HG02840 (cell line): Measurements from ENCODE around the gene SPEM3.

ENCODE experiments used
- ATAC-seq: cut with Tn5 transposase; IDR thresholded peaks from one replicate; pipeline ENCODE4 v1.9.1; 2021; ENCODE audit warnings: mild to moderate bottlenecking, moderate library complexity, moderate number of reproducible peaks; ENCODE audit not compliant: unreplicated experiment, low FRiP score

SPEM3 gene

DNA sequence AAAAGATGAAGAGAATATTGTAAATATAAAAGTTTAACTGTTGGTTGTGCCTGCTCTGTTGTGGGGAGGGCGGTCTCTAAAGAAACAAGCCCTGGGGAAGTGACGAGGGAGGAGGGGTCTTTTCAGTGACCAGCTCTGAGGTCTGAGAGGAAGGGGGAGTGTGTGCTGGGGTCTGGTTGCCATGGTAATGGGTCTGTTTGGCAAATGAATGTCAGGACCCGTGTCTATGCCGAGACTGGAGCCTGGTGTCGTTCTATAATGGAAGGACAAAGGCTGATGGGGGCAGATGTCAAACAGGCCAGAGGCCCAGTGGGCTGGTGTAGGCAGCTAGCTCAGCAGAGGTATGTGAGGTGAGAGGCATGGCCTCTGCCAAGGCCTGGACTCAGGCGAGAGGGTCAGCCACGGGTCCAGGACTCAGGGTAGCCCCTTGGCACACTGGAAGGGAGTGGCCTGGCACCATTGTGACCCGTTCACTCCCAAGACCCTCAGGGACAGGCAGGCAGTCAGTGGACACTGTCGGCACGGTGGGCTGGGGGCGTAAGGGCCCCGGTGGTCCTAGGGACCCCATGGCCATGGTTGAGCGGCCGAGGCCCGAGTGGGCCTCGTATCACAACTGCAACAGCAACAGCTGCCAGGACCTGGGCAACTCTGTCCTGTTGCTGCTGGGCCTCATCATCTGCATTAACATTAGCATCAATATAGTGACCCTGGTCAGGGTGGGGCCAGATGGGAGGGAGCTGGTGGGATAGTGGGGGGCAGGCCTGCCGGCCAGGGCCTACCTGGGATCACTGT lies 8.6 kb upstream of the SPEM3 start, which contains the start of gene SPEM1:
Gene SPEM1, plus strand, starts transcription at position 506 of the 792 bp plus-strand sequence. Its CDS starts 61 bp downstream, at position 567.
- no peak for ATAC-seq

DNA sequence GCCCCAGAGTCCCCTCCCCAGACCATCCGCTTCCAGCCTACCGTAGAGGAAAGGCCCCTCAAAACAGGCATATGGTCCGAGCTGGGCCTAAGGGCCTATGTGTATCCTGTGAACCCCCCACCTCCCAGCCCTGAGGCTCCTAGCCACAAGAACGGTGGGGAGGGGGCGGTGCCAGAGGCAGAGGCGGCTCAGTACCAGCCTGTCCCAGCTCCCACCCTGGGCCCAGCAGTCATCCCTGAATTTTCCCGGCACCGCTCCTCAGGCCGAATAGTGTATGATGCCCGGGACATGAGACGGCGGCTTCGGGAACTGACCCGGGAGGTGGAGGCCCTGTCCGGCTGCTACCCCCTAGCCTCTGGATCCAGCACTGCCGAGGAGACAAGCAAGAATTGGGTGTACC lies 7.5 kb upstream of the SPEM3 start:
- ATAC-seq, result no peak

DNA sequence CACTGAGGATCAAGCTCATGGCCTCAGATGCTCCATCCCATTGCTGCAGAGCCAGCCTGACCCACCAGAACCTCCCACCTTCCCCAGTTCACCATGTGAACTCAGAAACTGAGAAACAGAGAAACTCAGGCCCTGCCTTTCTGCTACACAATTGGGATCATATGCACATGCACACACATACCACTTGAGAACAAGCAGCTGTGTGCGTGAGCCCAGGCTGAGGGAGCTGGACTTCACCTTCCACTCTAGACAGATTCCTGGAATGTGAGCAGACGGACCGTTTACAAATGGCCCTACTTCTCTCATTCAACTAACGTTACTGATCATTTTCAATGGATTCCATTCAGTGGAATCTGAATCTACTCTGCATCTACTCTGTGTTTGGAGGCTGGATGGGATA lies 5.0 kb upstream of the SPEM3 start:
- ATAC-seq, result no peak

DNA sequence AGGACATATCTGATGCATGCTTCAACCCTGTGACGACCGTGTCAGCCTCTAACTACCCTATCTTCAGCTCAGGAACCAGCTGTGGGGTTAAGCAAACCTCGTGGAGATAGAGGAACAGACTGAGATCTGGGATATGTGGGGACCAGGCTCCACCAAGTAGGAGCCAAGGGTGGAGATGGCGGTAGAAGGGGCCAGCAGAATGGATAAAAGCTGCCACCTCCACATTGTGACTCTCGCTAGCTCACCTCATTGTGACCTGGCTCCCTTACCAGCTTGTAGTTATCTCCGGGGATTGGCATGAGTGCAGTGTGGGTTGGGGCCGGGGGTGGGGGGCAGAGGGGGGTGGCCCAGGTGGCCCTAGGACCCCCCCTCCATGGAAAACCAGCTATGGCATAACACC lies 3.3 kb upstream of the SPEM3 start, which contains the start of gene SPEM2:
Gene SPEM2, plus strand, starts transcription at position 301 of the 400 bp plus-strand sequence. Its CDS starts 73 bp downstream, at position 374.
- ATAC-seq, result no peak

DNA sequence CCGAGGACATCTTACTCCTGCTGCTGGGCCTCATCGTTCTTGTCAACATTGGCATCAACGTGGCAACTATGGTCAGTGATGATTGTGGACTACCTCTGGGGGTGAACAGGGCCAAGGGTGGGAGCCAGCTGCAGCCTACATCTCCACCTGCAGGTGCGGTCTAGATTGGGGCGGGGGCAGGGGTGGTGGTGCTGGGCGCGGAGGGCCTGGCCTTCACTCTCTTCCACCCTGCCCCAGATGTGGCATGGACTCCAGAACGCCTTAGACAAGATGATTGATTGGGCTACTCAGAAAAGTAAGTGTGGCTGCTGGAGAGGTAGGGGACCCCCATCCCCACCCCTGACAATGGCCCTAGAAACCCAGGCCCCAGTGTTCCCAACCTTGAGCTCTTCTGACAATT lies 2.9 kb upstream of the SPEM3 start:
- ATAC-seq, result no peak

DNA sequence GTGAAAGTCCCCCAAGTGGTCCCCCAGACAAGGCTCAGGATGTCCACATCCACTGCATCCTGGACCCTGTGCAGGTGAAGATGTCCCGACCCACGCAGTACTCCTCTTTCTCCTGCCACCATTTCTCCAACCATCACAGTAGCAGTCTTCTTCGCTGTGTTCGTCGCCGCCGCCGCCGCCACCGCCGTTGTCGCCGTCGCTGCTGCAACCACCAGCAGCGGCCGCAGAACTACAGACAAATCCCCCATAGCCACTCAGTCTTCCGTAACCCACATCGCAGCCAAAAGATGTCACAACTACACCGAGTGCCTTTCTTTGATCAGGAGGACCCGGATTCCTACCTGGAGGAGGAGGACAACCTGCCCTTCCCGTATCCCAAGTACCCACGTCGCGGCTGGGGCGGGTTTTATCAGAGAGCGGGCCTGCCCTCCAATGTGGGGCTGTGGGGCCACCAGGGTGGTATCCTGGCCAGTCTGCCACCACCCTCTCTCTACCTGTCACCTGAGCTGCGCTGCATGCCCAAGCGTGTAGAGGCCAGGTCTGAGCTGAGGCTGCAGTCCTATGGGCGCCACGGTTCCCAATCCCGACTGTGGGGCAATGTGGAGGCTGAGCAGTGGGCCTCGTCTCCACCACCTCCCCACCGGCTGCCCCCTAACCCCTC lies 2.3 kb upstream of the SPEM3 start:
- no peak for ATAC-seq

DNA sequence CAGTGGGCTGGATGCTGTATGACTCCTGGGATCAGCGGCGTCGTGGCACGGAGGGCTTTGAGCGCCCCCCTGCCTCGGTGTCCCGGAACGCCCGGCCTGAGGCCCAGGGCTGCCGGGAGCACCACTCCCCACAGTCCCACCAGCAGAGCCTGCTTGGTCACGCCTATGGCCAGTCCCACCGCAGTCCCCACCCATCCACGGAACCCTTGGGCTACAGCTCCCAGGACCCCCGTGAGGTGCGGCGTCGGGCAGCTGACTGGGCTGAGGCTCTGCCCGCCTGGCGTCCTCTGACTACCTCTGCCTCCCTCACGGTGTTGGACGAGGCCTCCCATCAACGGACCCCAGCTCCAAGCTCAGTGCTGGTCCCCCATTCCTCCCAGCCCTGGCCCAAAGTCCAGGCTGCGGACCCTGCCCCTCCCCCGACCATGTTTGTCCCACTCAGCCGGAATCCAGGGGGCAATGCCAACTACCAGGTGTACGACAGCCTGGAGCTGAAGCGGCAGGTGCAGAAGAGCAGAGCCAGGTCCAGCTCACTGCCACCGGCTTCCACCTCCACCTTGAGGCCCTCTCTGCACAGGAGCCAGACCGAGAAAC lies 1.7 kb upstream of the SPEM3 start:
- no peak for ATAC-seq

DNA sequence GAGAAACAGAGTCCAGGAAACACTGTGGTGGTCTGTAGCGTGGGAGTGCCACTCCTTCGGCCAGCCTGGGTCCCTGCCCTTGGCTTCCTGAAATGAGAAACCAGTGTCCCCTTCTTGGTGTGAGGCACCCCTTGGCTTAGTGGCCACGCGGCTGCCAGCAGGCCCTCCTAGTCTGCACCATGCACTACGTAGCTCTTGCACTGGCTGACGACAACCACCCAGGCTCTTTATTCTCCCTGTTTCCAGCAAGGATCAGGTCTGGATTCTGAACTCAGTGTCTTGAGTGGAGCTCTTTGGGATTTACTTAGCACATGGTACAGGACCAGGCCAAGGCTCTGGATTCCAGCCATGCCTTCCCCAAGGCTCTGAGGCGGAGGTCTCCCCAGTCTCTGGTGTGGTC lies 1.1 kb upstream of the SPEM3 start:
- ATAC-seq, result no peak

DNA sequence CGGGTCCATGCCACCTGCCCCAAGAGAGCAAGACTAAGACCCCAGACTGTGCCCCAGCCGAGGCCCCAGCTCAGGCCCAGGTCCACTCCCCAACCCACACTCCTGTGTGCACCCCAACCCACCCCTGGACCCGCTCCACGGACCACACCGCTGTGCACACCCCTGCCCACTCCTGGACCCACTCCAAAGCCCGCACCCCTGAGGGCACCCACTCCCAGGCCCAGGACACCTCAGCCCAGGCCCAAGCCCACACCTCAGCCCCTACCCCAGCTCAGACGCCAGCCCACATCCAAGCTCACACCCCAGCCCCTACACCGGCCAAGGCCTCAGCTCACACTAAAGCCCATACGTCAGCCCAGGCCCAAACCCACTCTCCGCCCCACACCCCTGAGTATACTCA lies 1.1 kb downstream of the SPEM3 start:
- ATAC-seq, result no peak

DNA sequence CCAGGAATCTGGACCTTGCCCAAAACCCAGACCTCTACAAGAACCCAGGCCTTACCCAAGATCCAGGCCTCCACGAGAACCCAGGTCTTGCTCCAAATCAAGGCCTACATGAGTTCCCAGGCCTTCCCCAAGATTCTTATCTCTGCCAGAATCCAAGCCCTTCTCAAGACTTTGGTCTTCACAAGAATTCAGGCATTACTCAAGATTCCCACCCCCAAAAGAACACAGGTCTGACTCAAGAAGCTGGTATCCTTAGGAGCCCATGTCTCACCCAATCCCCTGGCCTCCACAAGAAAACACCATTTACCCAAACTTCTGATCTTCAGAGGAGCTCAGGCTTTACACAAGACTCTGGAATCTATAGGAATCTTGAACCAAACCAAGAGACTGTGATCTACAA lies 2.6 kb downstream of the SPEM3 start:
- no peak for ATAC-seq

DNA sequence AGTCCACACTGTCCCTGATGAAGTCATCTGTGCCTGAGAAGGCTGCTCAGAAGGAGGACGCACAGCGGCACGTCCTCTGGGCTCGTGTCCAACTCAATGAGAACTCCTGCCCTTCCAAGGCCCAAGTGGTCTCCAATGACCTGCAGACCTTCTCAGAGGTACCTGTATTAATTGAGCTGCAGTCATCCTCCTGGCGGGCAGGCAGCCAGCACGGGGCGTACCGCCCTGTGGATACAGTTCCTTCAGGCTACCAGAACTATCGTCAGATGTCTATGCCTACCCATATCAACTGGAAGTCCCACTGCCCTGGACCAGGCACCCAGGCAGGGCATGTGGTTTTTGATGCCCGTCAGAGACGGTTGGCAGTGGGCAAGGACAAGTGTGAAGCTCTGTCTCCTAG lies 3.6 kb downstream of the SPEM3 start:
- no peak for ATAC-seq

DNA sequence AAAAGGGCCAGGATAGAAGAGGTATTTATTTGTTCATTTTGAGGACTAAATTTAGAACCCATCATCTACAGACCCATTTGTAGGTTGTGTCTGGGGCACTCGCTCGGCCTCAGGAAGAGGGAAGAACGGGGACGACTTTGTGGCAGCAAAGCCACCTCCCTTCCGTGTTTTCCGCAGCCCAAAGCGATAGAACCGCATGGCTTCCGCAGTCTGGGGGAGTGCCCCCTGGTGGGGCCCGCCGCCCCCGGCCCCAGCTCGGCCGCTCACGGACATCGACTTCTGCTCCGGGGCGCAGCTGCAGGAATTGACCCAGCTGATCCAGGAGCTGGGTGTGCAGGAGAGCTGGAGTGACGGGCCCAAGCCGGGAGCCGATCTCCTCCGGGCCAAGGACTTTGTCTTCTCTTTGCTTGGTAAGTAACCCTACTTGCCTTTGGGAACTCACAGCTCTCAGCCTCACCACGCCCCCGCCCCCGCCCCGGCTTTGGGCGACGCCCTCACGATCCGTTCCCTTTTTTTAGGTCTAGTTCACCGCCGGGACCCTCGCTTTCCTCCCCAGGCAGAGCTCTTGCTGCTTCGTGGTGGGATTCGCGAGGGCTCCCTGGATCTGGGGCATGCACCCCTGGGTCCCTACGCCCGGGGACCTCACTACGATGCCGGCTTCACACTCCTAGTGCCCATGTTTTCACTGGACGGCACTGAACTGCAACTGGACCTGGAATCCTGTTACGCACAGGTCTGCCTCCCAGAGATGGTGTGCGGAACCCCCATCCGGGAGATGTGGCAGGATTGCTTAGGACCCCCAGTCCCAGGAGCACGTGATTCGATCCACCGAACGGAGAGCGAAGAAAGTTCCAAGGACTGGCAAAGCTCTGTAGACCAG lies 7.3 kb downstream of the SPEM3 start:
- ATAC-seq, result peak; percentile 16

DNA sequence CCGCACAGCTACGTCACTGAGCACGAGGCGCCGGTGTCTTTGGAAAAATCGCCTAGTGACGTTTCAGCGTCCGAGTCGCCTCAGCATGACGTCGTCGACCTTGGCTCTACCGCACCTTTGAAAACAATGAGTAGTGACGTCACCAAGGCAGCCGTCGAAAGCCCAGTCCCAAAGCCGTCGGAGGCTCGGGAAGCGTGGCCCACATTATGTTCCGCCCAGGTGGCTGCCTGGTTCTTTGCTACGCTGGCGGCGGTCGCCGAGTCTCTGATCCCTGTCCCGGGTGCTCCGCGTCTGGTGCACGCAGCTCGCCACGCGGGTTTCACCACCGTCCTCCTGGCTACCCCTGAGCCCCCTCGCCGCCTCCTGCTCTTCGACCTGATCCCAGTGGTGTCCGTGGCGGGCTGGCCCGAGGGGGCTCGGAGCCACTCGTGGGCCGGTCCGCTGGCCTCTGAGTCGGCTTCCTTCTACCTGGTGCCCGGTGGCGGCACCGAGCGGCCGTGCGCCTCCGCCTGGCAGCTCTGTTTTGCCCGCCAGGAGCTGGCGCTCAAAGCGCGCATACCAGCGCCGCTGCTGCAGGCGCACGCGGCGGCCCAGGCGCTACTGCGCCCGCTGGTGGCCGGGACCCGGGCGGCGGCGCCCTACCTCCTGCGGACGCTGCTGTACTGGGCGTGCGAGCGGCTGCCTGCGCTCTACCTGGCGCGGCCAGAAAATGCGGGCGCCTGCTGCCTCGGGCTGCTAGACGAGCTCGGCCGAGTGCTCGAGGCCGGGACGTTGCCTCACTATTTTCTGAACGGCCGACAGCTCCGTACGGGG lies 8.1 kb downstream of the SPEM3 start:
- no peak for ATAC-seq

DNA sequence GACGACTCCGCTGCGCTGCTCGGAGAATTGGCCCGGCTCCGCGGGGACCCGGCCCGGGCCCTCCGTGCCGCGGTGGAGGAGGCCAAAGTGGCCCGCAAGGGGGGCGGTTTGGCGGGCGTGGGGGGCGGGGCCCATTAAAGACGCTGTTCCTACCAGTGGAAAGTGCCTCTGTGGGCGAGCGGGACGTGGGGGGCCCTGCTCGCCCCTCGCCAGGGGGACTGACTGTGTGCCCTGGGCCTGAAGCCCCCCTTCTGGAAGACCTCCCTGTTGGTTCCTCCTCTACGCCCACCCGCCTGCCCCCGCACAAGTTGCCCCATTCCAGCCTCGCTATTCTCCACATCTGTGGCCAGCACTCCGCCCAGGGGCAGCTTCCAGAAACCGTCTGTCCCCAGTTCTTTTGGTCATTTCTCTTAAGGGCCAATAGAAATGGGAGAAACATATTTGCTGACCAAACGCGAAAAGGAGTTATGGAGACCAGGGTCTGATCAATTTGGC lies 8.8 kb downstream of the SPEM3 start:
- ATAC-seq, result no peak

DNA sequence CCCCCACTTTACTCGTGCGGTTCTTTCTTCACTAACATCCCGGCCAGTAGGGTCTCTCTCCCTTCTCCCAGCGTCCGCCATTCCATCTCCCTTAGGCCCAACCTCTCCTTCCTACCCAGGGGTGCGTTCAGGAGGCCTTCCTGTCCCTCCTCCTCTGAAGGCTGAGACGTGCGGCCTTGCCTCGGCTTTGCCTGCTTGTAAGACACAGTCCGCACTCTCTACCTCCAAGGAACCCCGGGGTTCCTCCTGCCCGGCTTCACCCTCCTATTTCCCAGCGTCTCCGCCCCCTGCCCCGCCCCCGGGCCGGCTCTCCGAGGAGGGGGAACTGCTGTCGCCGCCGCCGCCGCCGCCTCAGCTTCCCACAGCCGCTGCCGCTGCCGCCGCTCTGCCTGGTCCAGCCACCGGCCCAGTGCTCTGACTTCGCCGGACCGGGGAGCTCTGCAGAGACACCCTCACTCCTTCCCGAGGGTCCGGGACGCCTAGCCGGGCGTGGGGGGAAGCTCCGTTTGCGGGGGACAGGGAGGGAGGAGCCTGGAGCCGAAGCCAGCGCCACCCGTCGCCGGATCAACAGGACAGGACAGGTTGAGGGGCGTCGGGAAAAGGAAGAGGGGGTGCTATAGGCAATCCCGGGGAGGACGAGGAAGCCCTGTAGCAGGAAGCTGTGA lies 9.4 kb downstream of the SPEM3 start:
- no peak for ATAC-seq

DNA sequence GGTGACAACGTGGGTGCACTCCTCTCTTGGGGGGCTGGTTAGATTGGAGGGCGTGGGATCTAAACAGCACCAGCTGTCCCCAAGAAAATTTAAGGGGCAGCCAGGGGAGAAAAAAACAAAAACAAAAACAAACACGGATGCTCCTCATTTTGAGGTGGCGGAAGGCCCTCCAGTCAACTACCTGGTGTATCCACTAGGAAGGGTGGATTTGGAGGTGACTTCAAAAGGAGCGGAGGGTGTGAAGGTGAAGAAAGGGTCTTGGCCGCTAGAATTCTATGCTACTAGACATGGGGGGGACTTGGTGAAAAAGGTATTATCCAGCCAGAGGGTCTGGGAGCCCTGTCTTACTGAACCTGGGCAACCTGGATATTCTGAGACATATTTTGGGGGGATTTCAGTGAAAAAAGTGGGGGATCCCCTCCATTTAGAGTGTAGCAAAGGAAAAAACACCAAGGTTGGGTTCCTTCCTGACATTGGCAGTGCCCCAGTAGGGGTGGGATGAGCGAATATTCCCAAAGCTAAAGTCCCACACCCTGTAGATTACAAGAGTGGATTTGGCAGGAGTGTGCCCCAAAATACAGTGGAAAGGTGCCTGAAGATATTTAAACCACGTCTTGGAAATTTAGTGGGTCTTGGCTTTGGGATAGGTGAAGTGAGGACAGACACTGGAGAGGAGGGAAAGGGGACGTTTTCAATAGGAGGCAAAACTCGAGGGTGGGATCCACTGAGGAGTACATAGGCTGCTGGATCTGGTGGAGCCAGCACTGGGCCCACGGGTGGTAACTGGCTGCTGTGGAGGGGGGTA lies 10.2 kb downstream of the SPEM3 start:
- no peak for ATAC-seq

DNA sequence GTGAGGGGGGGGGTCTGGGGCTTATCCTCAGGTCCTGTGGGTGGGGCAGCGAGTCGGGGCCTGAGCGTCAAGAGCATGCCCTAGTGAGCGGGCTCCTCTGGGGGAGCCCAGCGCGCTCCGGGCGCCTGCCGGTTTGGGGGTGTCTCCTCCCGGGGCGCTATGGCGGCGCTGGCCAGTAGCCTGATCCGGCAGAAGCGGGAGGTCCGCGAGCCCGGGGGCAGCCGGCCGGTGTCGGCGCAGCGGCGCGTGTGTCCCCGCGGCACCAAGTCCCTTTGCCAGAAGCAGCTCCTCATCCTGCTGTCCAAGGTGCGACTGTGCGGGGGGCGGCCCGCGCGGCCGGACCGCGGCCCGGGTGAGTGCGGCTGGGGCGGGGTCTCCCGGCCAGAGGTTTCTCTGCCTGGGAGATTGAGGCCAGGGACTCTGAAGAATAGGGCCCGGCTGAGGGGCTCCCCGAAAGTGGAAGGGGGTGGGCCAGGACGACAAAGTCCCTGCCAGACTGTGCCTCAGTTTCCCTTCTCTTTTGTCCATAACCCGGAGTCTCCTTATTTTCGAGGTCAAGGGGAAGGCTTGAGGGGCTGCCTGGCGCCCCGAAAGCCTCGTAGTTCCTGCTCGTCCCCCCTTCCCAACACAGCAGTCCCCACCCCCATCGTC lies 10.9 kb downstream of the SPEM3 start, which contains the start of gene FGF11:
Gene FGF11, plus strand, starts transcription at position 51 of the 651 bp plus-strand sequence. Its CDS starts 109 bp downstream, at position 160.
- no peak for ATAC-seq
